ENCODE measurements around the gene ZNF485.

ZNF485 gene

GRCh38 chr10:43649185-43649523 lies 42.9 kb downstream of the ZNF485 start:
- Histone ChIP-seq H3K4me1 (ENCODE audit: insufficient read depth, low read length, poor library complexity, severe bottlenecking) (peaks cover 14% of the 10 kb centered on the region), H3K9ac (ENCODE audit: low read depth, low read length, poor library complexity, severe bottlenecking) (peak overlapping the region; percentile 88), H3K27me3 (ENCODE audit: insufficient read depth, low read length, poor library complexity, severe bottlenecking) (no peaks in the 10 kb centered on the region), H4K20me1 (ENCODE audit: insufficient read depth, low read length, poor library complexity, severe bottlenecking) (no peaks in the 10 kb centered on the region), H3K4me2 (ENCODE audit: low read depth, low read length, poor library complexity, severe bottlenecking) (peak overlapping the region; percentile 92), H3K79me2 (ENCODE audit: insufficient read depth, low read length) (peaks cover 11% of the 10 kb centered on the region; the same call in 1 of the 2 replicates), H3K36me3 (ENCODE audit: insufficient read depth, low read length) (peaks cover 17% of the 10 kb centered on the region; the same call in 1 of the 2 replicates), H2AFZ (ENCODE audit: low read length) (peak overlapping the region; percentile 98), H3K9me2 (replicated peaks; ENCODE audit: low read depth, low read length) (no peaks in the 10 kb centered on the region), H3K9me3 (ENCODE audit: insufficient read depth, low read depth, low read length) (peaks cover 18% of the 10 kb centered on the region; the same call in 1 of the 2 replicates), H3F3A (ENCODE audit: low read depth) (no peaks in the 10 kb centered on the region), H3K4me3 (ENCODE audit: low read length, poor library complexity, severe bottlenecking) (peak overlapping the region; percentile 80)
- no peak for TF ChIP-seq CTCF (conservative IDR thresholded peaks at IDR 0.05; ENCODE audit: low read length)
- TF ChIP-seq EZH2phosphoT487 (IDR thresholded peaks at IDR 0.05; ENCODE audit: borderline replicate concordance), result no peak

- TF ChIP-seq EZH2phosphoT487 (IDR thresholded peaks at IDR 0.05; ENCODE audit: borderline replicate concordance), result no peak
- TF ChIP-seq CTCF (conservative IDR thresholded peaks at IDR 0.05; ENCODE audit: low read length), result no peak
- Histone ChIP-seq H3K4me3 (ENCODE audit: low read length, poor library complexity, severe bottlenecking) (no peak overlapping the region), H3K27me3 (ENCODE audit: insufficient read depth, low read length, poor library complexity, severe bottlenecking) (no peaks in the 10 kb centered on the region), H4K20me1 (ENCODE audit: insufficient read depth, low read length, poor library complexity, severe bottlenecking) (no peaks in the 10 kb centered on the region), H3K9ac (ENCODE audit: low read depth, low read length, poor library complexity, severe bottlenecking) (no peak overlapping the region), H3K79me2 (ENCODE audit: insufficient read depth, low read length) (no peaks in the 10 kb centered on the region), H3K36me3 (ENCODE audit: insufficient read depth, low read length) (no peaks in the 10 kb centered on the region), H3K9me3 (ENCODE audit: insufficient read depth, low read depth, low read length) (no peaks in the 10 kb centered on the region), H3K4me1 (ENCODE audit: insufficient read depth, low read length, poor library complexity, severe bottlenecking) (peaks cover 8% of the 10 kb centered on the region), H3F3A (ENCODE audit: low read depth) (no peaks in the 10 kb centered on the region), H3K9me2 (replicated peaks; ENCODE audit: low read depth, low read length) (no peaks in the 10 kb centered on the region), H3K4me2 (ENCODE audit: low read depth, low read length, poor library complexity, severe bottlenecking) (no peak overlapping the region), H2AFZ (ENCODE audit: low read length) (no peak overlapping the region)
Observed at GRCh38 chr10:43653746-43654145, 47.5 kb downstream of the ZNF485 start.

- no peaks in the 10 kb centered on the region for H3F3A ChIP-seq (ENCODE audit: low read depth)
- H3K79me2 ChIP-seq (ENCODE audit: insufficient read depth, low read length), result no peaks in the 10 kb centered on the region
- no peaks in the 10 kb centered on the region for H3K9me3 ChIP-seq (ENCODE audit: insufficient read depth, low read depth, low read length)
- no peak overlapping the region for H3K9ac ChIP-seq (ENCODE audit: low read depth, low read length, poor library complexity, severe bottlenecking)
- peaks cover 8% of the 10 kb centered on the region for H3K4me1 ChIP-seq (ENCODE audit: insufficient read depth, low read length, poor library complexity, severe bottlenecking)
- H2AFZ ChIP-seq (ENCODE audit: low read length), result no peak overlapping the region
- no peaks in the 10 kb centered on the region for H3K9me2 ChIP-seq (replicated peaks; ENCODE audit: low read depth, low read length)
- TF ChIP-seq CTCF (conservative IDR thresholded peaks at IDR 0.05; ENCODE audit: low read length), result no peak
- no peak for TF ChIP-seq EZH2phosphoT487 (IDR thresholded peaks at IDR 0.05; ENCODE audit: borderline replicate concordance)
- no peak overlapping the region for H3K4me3 ChIP-seq (ENCODE audit: low read length, poor library complexity, severe bottlenecking)
- no peak overlapping the region for H3K4me2 ChIP-seq (ENCODE audit: low read depth, low read length, poor library complexity, severe bottlenecking)
- H4K20me1 ChIP-seq (ENCODE audit: insufficient read depth, low read length, poor library complexity, severe bottlenecking), result no peaks in the 10 kb centered on the region
- H3K27me3 ChIP-seq (ENCODE audit: insufficient read depth, low read length, poor library complexity, severe bottlenecking), result no peaks in the 10 kb centered on the region
- H3K36me3 ChIP-seq (ENCODE audit: insufficient read depth, low read length), result no peaks in the 10 kb centered on the region
Observed at GRCh38 chr10:43655311-43655710, 49.1 kb downstream of the ZNF485 start.
